Measurements from ENCODE around the gene PANK1. TPM values are rescaled to one million over a fixed set of nuclear protein-coding genes. Genes with fewer than 3 reads are reported as not detected.
"Not testable (repeated sequence)": the region's sequence is repeated elsewhere in the genome, so short reads cannot be mapped to it uniquely, and the experiment has no call there.

Gene PANK1
- total RNA-seq, 1 experiment from 2014 or later: 33.2 TPM

- Histone ChIP-seq H3K23me2 (ENCODE audit: insufficient read length, low read depth, low read length, poor library complexity, severe bottlenecking) (no peaks in the 10 kb centered on the region), H3K4me1 (ENCODE audit: insufficient read depth, low read length) (no peaks in the 10 kb centered on the region)
These were observed 97.1 kb downstream of the PANK1 start for GRCh38 chr10:89547853-89548513.

DNA sequence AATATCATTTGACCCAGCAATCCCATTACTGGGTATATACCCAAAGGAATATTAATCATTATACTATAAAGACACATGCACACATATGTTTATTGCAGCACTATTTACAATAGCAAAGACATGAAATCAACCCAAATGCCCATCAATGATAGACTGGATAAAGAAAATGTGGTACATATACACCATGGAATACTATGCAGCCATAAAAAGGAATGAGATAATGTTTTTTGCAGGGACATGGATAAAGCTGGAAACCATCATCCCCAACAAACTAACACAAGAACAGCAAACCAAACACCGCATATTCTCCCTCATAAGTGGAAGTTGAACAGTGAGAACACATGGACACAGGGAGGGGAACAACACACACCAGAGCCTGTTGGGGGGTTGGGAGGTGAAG lies 98.4 kb downstream of the PANK1 start:
- not testable (repeated sequence) for H2BK120ac ChIP-seq (ENCODE audit: low read depth, low read length, poor library complexity, severe bottlenecking); H3K23me2 ChIP-seq (ENCODE audit: insufficient read length, low read depth, low read length, poor library complexity, severe bottlenecking); H3K36me3 Mint-ChIP-seq (ENCODE audit: insufficient read depth in 1 of 3, low read depth in 3 of 3); H4K20me1 ChIP-seq (ENCODE audit: control insufficient read depth, insufficient read depth, insufficient read length); H3K23ac ChIP-seq (ENCODE audit: insufficient read length, low read depth, low read length); H3K27ac ChIP-seq (ENCODE audit: insufficient read length, low read depth, low read length); H4K91ac ChIP-seq (ENCODE audit: insufficient read length, low read depth, low read length); H3K4me3 Mint-ChIP-seq; H2BK20ac ChIP-seq (ENCODE audit: low read depth, low read length, poor library complexity, severe bottlenecking); H3K14ac ChIP-seq (ENCODE audit: insufficient read depth, low read length); H3T11ph ChIP-seq (ENCODE audit: low read length); H3K27me3 Mint-ChIP-seq (ENCODE audit: low read depth); H3K4me1 Mint-ChIP-seq; H2BK12ac ChIP-seq (ENCODE audit: insufficient read length, low read depth, low read length); H3K4ac ChIP-seq (ENCODE audit: low read depth, low read length); H2AK5ac ChIP-seq (ENCODE audit: insufficient read length, low read length); H3K4me2 ChIP-seq (ENCODE audit: insufficient read depth, insufficient read length, low read length); H3K18ac ChIP-seq (ENCODE audit: insufficient read length, low read depth, low read length); H3K27me3 ChIP-seq (ENCODE audit: insufficient read depth, low read length); DNase-seq; H3K4me1 ChIP-seq (ENCODE audit: insufficient read depth, low read length); H2BK5ac ChIP-seq (ENCODE audit: insufficient read length, low read length); H3K9ac ChIP-seq (ENCODE audit: extremely low read depth, insufficient read length, low read length); H2BK15ac ChIP-seq (ENCODE audit: low read depth, low read length); H2AFZ ChIP-seq (ENCODE audit: low read length); H3K56ac ChIP-seq (ENCODE audit: insufficient read length, low read depth, low read length); H3K27ac Mint-ChIP-seq; H3K79me2 ChIP-seq (ENCODE audit: insufficient read depth, low read length); H4K8ac ChIP-seq (replicated peaks; ENCODE audit: insufficient read length, low read depth, low read length); H3K79me1 ChIP-seq (ENCODE audit: insufficient read depth, low read depth, low read length, poor library complexity, severe bottlenecking); H4K5ac ChIP-seq (ENCODE audit: insufficient read length, low read depth, low read length); H3K9me3 ChIP-seq (ENCODE audit: control insufficient read depth, low read depth, low read length)
- WGBS (ENCODE audit: extremely low coverage, insufficient read length, low lambda C conversion rate): no CpG with 5 or more reads among the region's 1 CpG
- peaks cover 2 to 10% of the 10 kb centered on the region in 2 experiments; a peak in 4 of 5 replicates for H3K9me3 Mint-ChIP-seq

More at GRCh38 chr10:89547853-89548513, 97.1 kb downstream of the PANK1 start:
- Histone ChIP-seq H2BK120ac (ENCODE audit: low read depth, low read length, poor library complexity, severe bottlenecking) (no peak overlapping the region), H3K9me3 (ENCODE audit: control insufficient read depth, low read depth, low read length) (no peaks in the 10 kb centered on the region), H3K79me1 (ENCODE audit: insufficient read depth, low read depth, low read length, poor library complexity, severe bottlenecking) (no peaks in the 10 kb centered on the region), H2BK5ac (ENCODE audit: insufficient read length, low read length) (no peak overlapping the region), H3K4ac (ENCODE audit: low read depth, low read length) (no peak overlapping the region), H3K23ac (ENCODE audit: insufficient read length, low read depth, low read length) (no peak overlapping the region), H3K4me2 (ENCODE audit: insufficient read depth, insufficient read length, low read length) (no peak overlapping the region), H3K27ac (ENCODE audit: insufficient read length, low read depth, low read length) (no peak overlapping the region), H4K91ac (ENCODE audit: insufficient read length, low read depth, low read length) (no peak overlapping the region), H2BK15ac (ENCODE audit: low read depth, low read length) (no peak overlapping the region), H3K14ac (ENCODE audit: insufficient read depth, low read length) (no peak overlapping the region), H2AK5ac (ENCODE audit: insufficient read length, low read length) (no peak overlapping the region), H3K18ac (ENCODE audit: insufficient read length, low read depth, low read length) (no peak overlapping the region), H4K5ac (ENCODE audit: insufficient read length, low read depth, low read length) (no peak overlapping the region), H2BK20ac (ENCODE audit: low read depth, low read length, poor library complexity, severe bottlenecking) (no peak overlapping the region), H2AFZ (ENCODE audit: low read length) (no peak overlapping the region), H4K8ac (replicated peaks; ENCODE audit: insufficient read length, low read depth, low read length) (no peak overlapping the region), H3K9ac (ENCODE audit: extremely low read depth, insufficient read length, low read length) (no peak overlapping the region), H2BK12ac (ENCODE audit: insufficient read length, low read depth, low read length) (no peak overlapping the region), H3T11ph (ENCODE audit: low read length) (no peak overlapping the region), H3K79me2 (ENCODE audit: insufficient read depth, low read length) (no peaks in the 10 kb centered on the region), H3K56ac (ENCODE audit: insufficient read length, low read depth, low read length) (no peak overlapping the region), H3K27me3 (ENCODE audit: insufficient read depth, low read length) (peaks cover 2% of the 10 kb centered on the region; the same call in 1 of the 2 replicates), H4K20me1 (ENCODE audit: control insufficient read depth, insufficient read depth, insufficient read length) (no peaks in the 10 kb centered on the region)
- WGBS (ENCODE audit: extremely low coverage, insufficient read length, low lambda C conversion rate): no CpG with 5 or more reads among the region's 2 CpGs
- peaks cover 2 to 10% of the 10 kb centered on the region in 2 experiments; a peak in 4 of 5 replicates for H3K9me3 Mint-ChIP-seq
- H3K36me3 Mint-ChIP-seq (ENCODE audit: insufficient read depth in 1 of 3, low read depth in 3 of 3): peaks cover 0 to 8% (median 0%) of the 10 kb centered on the region in 3 experiments; a peak in 4 of 7 replicates
- TF ChIP-seq, protein P1, sequence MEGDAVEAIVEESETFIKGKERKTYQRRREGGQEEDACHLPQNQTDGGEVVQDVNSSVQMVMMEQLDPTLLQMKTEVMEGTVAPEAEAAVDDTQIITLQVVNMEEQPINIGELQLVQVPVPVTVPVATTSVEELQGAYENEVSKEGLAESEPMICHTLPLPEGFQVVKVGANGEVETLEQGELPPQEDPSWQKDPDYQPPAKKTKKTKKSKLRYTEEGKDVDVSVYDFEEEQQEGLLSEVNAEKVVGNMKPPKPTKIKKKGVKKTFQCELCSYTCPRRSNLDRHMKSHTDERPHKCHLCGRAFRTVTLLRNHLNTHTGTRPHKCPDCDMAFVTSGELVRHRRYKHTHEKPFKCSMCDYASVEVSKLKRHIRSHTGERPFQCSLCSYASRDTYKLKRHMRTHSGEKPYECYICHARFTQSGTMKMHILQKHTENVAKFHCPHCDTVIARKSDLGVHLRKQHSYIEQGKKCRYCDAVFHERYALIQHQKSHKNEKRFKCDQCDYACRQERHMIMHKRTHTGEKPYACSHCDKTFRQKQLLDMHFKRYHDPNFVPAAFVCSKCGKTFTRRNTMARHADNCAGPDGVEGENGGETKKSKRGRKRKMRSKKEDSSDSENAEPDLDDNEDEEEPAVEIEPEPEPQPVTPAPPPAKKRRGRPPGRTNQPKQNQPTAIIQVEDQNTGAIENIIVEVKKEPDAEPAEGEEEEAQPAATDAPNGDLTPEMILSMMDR (conservative IDR thresholded peaks at IDR 0.05): no peak
- H3K27ac Mint-ChIP-seq: no peak overlapping the region; a peak in 1 of 7 replicates
- H3K4me1 Mint-ChIP-seq: no peaks in the 10 kb centered on the region
- no peak overlapping the region for H3K4me3 Mint-ChIP-seq
- DNase-seq: no peak
- no peaks in the 10 kb centered on the region; the same call in 1 of the 2 replicates for H3K27me3 Mint-ChIP-seq (ENCODE audit: low read depth)

Data from H9 (cell line).